Caco-2 (cell line): ENCODE results near the gene CCDC28A. TPM values are rescaled to one million over a fixed set of nuclear protein-coding genes. Genes with fewer than 3 reads are reported as not detected.

Source experiments
- BruUV-seq: library from RNA; stranded (reverse); fragments of 400-500 nt; replicated peaks from 2 replicates; lab custom pipeline; 2021; lab: Mats Ljungman, UMichigan
- CTCF ChIA-PET: fragments of 300-600 bp; sonication (Branson Sonifier 250); formaldehyde crosslinking; loops from one replicate; lab custom pipeline; 2022; ENCODE audit warnings: antibody characterized with exemption; lab: Charles Lee
- POLR2A ChIA-PET: fragments of 300-600 bp; sonication (Branson Sonifier 250); formaldehyde crosslinking; loops from one replicate; lab custom pipeline; 2022; ENCODE audit warnings: antibody characterized with exemption; lab: Charles Lee
- DNase-seq, 2 experiments: peaks; one replicate each; pipeline versions ENCODE4 v3.0.0 to v3.0.0-alpha.2; 2020 to 2022
- H3K27me3 ChIP-seq: replicated peaks from 2 replicates; pipeline ENCODE4 v1.6.0; 2011; ENCODE audit warnings: low read length; ENCODE audit not compliant: control insufficient read depth, insufficient read depth
- H3K36me3 ChIP-seq: 2 replicates; pipeline ENCODE4 v1.5.1; 2011; ENCODE audit warnings: low read length; ENCODE audit not compliant: control insufficient read depth, insufficient read depth
- H3K4me1 ChIP-seq: fragments of 250-450 bp; sonication (Bioruptor Pico); 2 replicates; pipeline ENCODE4 v1.5.1; 2020; ENCODE audit warnings: mild to moderate bottlenecking
- H3K4me3 ChIP-seq: 2 replicates; pipeline ENCODE4 v1.5.1; 2011; ENCODE audit warnings: low read depth, mild to moderate bottlenecking, control low read depth, low read length
- H3K9me3 ChIP-seq: fragments of 250-450 bp; sonication (Bioruptor Pico); 2 replicates; pipeline ENCODE4 v1.5.1; 2020; ENCODE audit warnings: mild to moderate bottlenecking, moderate library complexity
- H3K27ac Mint-ChIP-seq: one replicate; pipeline ENCODE4 v1.8.0; 2022; ENCODE audit warnings: mixed read lengths; ENCODE audit not compliant: unreplicated experiment
- H3K27me3 Mint-ChIP-seq: one replicate; pipeline ENCODE4 v1.8.0; 2022; ENCODE audit warnings: mixed read lengths; ENCODE audit not compliant: insufficient read depth, unreplicated experiment
- H3K36me3 Mint-ChIP-seq: one replicate; pipeline ENCODE4 v1.8.0; 2022; ENCODE audit warnings: mild to moderate bottlenecking, mixed read lengths; ENCODE audit not compliant: insufficient read depth, unreplicated experiment
- H3K4me1 Mint-ChIP-seq: one replicate; pipeline ENCODE4 v1.8.0; 2022; ENCODE audit warnings: low read depth, mixed read lengths; ENCODE audit not compliant: unreplicated experiment
- H3K4me3 Mint-ChIP-seq: one replicate; pipeline ENCODE4 v1.8.0; 2022; ENCODE audit warnings: mild to moderate bottlenecking, moderate library complexity, mixed read lengths; ENCODE audit not compliant: unreplicated experiment
- H3K9me3 Mint-ChIP-seq: one replicate; pipeline ENCODE4 v1.8.0; 2022; ENCODE audit warnings: mixed read lengths; ENCODE audit not compliant: unreplicated experiment
- CTCF ChIP-seq, 2 experiments: fragments of 200-600 bp in 1 of 2; IDR thresholded peaks; 1 replicate in 1 of 2; 2 replicates in 1 of 2; pipeline versions ENCODE4 v1.5.1 to v1.8.0; 2011 to 2022; ENCODE audit warnings: antibody characterized with exemption in 1 of 2, control low read depth in 1 of 2, inconsistent platforms in 1 of 2, low read depth in 1 of 2, low read length in 1 of 2, mild to moderate bottlenecking in 1 of 2, moderate library complexity in 1 of 2; ENCODE audit not compliant: insufficient read depth in 1 of 2, severe bottlenecking in 1 of 2, unreplicated experiment in 1 of 2
- intact Hi-C: fragments of 100-400 bp; cut with micrococcal nuclease; formaldehyde crosslinking; loops from one replicate; pipeline ENCODE4 v1.10.0; 2022; ENCODE audit not compliant: unreplicated experiment
- total RNA-seq: library from RNA; stranded (reverse); gene quantifications from 2 replicates; pipeline ENCODE4 v1.2.3, GENCODE V29; 2022

Gene CCDC28A
- total RNA-seq, 1 experiment from 2014 or later = 10.8 TPM

- H3K4me3 ChIP-seq = no peak overlapping the region
- POLR2A ChIA-PET = no interaction called here
- Mint-ChIP-seq H3K36me3 (no peaks in the 10 kb centered on the region), H3K4me3 (no peak overlapping the region), H3K27me3 (no peaks in the 10 kb centered on the region), H3K9me3 (no peaks in the 10 kb centered on the region), H3K4me1 (no peaks in the 10 kb centered on the region), H3K27ac (no peak overlapping the region)
- no TSS peak for BruUV-seq
- CTCF ChIA-PET = no interaction called here
- no peaks in the 10 kb centered on the region for H3K9me3 ChIP-seq
- intact Hi-C loops = no loop called here
- H3K4me1 ChIP-seq = no peaks in the 10 kb centered on the region
- DNase-seq = no peak
- no peaks in the 10 kb centered on the region for H3K27me3 ChIP-seq
- no peaks in the 10 kb centered on the region for H3K36me3 ChIP-seq
- TF ChIP-seq CTCF (IDR thresholded peaks at IDR 0.05; ENCODE audit: insufficient read depth in 1 of 2, low read depth in 1 of 2, low read length in 1 of 2, severe bottlenecking in 1 of 2, unreplicated experiment in 1 of 2) = no peak
Observed at GRCh38 chr6:138787138-138787537, 13.6 kb downstream of the CCDC28A start.

- no TSS peak for BruUV-seq
- no peaks in the 10 kb centered on the region for H3K4me1 Mint-ChIP-seq
- H3K9me3 Mint-ChIP-seq = no peaks in the 10 kb centered on the region
- no peaks in the 10 kb centered on the region for H3K36me3 Mint-ChIP-seq
- H3K4me3 Mint-ChIP-seq = peak within 1 kb of the TSS; percentile 40
- TF ChIP-seq CTCF (IDR thresholded peaks at IDR 0.05; ENCODE audit: insufficient read depth in 1 of 2, low read depth in 1 of 2, low read length in 1 of 2, severe bottlenecking in 1 of 2, unreplicated experiment in 1 of 2) = no peak
- Histone ChIP-seq H3K36me3 (no peaks in the 10 kb centered on the region), H3K27me3 (no peaks in the 10 kb centered on the region), H3K4me1 (no peaks in the 10 kb centered on the region), H3K9me3 (no peaks in the 10 kb centered on the region), H3K4me3 (peak within 1 kb of the TSS; percentile 16)
- intact Hi-C loops = no loop called here
- H3K27me3 Mint-ChIP-seq = no peaks in the 10 kb centered on the region
- ChIA-PET CTCF (no interaction called here), POLR2A (no interaction called here)
- peak; percentile 57 to 61 for DNase-seq
- no peak within 1 kb of the TSS for H3K27ac Mint-ChIP-seq
Observed at GRCh38 chr6:138795809-138796603, 22.4 kb downstream of the CCDC28A start, which contains the start of gene ECT2L. Gene ECT2L (plus strand): TSS chr6:138796087. CDS start chr6:138813275, 17,188 bp downstream.

GRCh38 chr6:138796771-138797170 lies 23.2 kb downstream of the CCDC28A start:
- H3K4me1 Mint-ChIP-seq = no peaks in the 10 kb centered on the region
- CTCF ChIA-PET = no interaction called here
- H3K4me1 ChIP-seq = no peaks in the 10 kb centered on the region
- POLR2A ChIA-PET = no interaction called here
- no peak overlapping the region for H3K4me3 ChIP-seq
- H3K9me3 ChIP-seq = no peaks in the 10 kb centered on the region
- H3K27me3 Mint-ChIP-seq = no peaks in the 10 kb centered on the region
- no peak for TF ChIP-seq CTCF (IDR thresholded peaks at IDR 0.05; ENCODE audit: insufficient read depth in 1 of 2, low read depth in 1 of 2, low read length in 1 of 2, severe bottlenecking in 1 of 2, unreplicated experiment in 1 of 2)
- H3K36me3 ChIP-seq = no peaks in the 10 kb centered on the region
- DNase-seq = no peak
- H3K27ac Mint-ChIP-seq = no peak overlapping the region
- H3K27me3 ChIP-seq = no peaks in the 10 kb centered on the region
- BruUV-seq = no TSS peak
- H3K36me3 Mint-ChIP-seq = no peaks in the 10 kb centered on the region
- H3K4me3 Mint-ChIP-seq = no peak overlapping the region
- intact Hi-C loops = no loop called here
- H3K9me3 Mint-ChIP-seq = no peaks in the 10 kb centered on the region
